Bone marrow (tissue), 2 donors: ENCODE data around the gene JAG1.

Experiments
- DNase-seq, 2 donors: peaks; one replicate each; lab custom pipeline; 2025; lab: John Stamatoyannopoulos, UW

Gene JAG1

DNA sequence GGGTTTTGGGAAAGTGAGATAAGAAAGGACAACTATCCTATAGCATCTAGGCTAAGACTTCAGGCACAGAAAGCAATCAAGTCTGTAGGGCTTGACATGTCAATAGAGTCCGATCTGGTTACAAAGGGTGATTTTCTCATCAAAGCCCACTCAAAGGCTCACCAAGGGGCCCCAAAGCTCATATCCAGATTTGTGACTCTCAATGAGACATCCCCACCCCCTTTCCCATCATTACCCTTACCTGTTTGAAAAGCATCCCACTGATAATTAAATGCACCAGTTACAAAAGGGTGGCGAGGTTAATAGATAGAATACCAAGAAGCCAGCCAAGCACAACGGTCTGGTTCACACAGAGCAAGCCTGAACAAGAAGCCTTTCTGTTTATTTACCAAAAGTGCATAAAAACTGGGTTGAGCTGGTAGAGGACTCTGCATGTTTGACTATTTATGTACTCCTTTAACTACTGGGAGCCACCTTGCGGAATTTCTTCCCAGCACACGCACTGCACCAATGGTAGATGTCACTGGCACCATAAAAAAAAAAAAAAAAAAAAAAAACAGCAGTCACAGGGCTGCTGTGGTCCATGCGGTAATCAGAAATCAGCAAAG lies 6.1 kb downstream of the JAG1 start:
- DNase-seq = no peak

DNA sequence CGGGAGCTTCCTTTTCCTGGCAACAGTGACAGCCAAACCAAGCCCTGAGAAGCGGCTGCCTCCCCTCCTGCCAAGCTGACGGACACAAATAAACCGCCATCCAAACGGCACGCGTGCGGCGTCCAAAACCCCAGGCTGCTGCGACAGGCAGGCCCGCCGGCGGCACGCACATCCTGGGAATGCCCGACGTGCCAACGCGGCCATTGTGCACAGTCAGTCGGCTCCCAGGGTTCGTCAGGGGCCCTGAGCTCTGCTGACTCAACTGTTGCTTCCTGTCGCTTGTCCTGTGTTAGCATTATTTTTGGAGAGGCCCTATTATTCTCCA lies 6.8 kb downstream of the JAG1 start:
- no peak for DNase-seq

DNA sequence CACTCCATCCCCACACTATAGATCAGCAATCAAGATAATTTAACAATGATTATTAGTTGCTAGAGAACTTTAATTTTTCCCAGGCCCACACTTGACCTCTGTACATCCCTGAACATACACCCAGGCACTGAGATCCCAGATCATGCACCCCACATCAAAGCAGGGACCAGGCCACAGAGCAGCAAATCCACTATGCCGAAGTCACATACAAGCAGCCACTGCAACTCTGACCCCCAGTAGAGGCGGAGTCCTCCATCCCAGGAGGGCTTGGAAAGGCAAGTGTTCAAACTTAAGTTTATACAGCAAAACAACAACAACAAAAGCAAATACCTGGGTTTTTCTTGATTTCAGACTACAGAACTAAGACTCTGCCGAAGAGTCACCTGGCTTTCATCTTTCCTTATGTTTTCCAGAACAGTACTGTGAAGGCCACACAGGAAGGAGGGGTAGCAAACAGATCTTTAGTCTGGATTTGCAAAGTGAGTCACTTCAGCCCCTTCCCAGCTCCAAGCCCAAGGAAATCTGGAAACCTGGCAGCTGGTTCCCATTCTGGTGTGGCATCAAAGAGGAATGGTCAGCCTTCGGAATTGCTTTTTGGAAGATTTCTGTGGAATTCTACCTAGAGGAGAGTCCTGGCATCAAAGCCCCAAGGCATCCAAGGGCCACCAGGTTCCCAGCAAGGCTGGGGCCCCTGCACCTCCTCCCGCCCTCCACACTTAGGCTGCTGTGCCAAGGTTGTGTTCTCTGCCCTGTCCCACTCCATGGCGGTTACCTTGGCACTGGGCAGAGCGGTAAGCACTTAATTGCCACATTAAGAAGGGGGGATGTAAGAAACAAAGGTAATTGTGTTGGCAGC lies 7.3 kb downstream of the JAG1 start:
- no peak for DNase-seq

DNA sequence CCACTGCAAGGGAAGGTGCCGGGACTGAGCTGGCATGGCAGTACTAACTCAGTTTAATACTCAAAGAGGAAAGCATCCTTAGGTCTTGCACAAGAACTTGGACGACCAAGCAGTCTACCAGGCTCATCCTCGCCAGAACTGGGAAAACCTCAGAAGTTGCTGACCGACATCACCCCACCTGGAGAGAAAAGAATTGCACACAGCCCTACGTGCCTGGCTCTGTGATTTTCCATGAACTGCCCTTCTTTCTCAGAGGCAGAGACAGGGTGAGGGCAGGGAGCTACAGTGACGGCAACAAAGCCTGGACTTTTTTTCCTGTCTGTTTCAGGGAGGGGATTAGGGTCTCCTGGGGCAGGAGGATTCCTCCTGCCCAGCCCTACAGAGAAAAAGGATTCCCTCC lies 8.0 kb downstream of the JAG1 start:
- DNase-seq = no peak

DNA sequence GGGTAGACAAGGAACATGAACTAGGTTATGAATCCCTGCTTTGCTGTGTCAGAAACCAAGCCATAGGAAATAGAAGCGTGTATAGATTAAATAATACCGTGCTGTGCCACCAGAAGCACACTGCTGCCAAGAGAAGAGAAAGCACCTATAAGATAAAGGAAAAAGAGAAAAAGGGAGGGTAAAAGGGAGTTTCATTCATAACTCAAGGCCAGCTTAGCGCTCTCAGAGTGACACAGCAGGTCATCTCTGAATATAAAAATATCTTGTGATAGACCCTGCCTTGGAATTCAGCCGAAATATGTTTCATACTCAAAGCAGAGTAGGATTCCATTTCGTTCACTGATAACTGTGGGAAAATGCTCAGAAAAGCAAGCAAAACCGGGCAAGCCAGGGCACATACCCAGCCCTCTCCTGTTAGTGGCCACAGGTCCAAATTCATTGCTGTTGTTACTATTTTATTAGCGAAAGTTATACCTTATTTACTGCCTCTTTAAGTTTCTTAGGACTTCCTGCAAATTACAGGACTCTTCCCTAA lies 8.7 kb downstream of the JAG1 start:
- DNase-seq = no peak

DNA sequence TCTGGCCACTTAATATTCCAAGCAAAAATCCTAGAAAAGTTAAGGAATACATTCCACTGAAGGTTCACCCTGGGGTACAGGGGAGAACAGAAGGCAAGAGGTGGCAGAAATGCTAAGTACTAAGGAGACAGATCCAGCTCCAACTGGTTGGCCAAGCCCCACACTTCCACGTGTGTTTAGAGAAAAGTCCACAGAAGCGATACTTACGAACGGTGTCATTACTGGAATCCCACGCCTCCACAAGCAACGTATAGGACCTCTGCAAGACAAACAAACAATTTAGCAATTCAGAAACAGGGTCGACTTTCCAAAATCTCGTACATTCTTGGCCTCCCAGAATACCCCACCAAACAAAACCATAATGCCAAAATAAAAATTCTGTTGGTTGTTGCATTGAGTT lies 10.0 kb downstream of the JAG1 start:
- no peak for DNase-seq

DNA sequence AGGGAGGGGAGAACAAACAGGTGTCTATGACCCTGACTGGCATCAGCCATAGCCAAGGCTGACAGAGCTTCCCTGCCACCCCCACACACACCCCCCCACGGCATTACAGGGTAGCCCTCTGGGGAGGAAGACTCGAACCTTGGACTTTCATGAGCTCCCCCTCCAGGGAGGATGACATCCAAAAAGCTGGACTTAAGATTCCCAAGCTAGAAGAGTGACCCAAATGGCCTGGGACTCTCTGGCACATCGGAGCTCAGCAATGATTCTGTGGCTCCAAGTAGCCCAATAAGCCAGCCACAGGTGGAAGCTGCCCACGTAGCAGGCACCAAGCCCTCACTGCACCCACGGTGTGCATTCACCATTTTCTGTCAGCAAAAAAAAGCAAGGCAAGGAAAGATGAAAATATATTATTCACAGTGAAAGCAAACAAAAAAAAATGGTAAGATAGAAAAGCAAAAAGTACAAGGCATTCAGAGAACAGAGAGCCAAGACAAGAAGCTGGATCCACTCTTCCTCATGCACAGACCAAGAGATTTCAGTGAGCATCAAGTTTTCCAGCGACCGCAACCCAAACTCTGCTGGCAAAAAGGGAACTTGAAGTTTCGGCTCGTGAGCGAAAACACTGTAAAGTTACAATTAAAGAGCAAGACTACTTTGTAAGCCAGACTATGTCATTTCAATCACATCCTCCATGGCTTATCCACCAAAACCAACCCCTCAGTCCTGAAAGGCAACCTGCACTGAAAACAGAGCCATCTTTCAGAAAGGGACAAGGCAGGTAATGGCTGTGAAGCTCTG lies 10.9 kb downstream of the JAG1 start:
- no peak for DNase-seq

DNA sequence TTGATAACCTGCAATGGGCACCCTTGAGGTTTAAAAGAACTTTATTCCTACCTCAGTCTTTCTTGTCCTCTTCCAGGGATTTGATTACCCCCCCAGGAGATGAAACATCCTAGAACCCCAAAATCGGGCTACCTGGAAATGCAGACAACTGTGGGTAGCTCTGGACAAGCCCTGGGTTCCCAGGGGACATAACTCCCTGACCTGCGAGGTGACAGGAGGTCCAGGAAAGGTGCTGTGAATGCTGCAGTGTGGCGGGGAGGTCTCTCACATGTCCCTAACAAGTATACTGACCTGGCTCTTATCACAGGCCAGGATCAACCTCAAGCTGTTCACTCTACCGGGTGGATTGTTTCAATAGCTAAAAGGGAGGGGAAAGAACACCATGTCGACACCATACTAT lies 11.6 kb downstream of the JAG1 start:
- DNase-seq = no peak

DNA sequence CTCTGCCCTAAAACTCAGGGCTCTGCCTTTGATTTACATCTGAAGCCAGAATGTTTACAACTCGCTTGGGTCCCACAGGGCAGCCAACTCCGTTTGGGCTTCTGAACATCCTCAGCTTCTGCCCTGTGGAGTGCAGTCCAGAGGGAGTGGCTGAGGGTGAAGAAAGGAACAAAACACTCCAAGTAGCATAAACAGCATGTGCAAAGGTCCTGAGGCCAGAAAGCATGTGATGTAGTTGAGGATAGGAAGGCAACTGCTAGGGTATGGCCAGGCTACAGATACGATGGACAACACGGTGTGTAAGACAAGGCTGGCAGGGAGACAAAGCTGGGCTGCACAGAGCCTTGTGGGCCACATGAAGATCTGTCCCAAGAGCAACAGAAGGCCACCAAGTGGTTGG lies 12.5 kb downstream of the JAG1 start:
- DNase-seq = no peak

DNA sequence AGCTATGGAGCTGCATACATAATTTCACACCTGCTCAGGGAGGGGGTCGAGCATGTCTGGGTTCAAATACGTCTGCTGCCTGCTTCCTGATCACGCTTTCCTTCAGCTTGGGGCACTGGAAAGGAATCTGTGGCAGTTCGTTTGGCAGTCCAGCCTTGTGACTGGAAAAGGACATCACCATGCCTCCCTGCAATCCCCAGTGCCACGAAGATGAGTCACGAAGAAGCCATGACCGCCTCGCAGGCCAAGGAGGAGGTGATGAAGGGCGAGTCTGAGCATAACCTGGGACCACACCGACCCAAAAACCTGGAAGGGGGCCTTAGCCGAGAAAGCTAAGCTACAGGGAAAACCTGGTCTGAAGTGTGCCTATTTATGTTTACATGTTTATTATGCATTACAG lies 13.1 kb downstream of the JAG1 start:
- no peak for DNase-seq

DNA sequence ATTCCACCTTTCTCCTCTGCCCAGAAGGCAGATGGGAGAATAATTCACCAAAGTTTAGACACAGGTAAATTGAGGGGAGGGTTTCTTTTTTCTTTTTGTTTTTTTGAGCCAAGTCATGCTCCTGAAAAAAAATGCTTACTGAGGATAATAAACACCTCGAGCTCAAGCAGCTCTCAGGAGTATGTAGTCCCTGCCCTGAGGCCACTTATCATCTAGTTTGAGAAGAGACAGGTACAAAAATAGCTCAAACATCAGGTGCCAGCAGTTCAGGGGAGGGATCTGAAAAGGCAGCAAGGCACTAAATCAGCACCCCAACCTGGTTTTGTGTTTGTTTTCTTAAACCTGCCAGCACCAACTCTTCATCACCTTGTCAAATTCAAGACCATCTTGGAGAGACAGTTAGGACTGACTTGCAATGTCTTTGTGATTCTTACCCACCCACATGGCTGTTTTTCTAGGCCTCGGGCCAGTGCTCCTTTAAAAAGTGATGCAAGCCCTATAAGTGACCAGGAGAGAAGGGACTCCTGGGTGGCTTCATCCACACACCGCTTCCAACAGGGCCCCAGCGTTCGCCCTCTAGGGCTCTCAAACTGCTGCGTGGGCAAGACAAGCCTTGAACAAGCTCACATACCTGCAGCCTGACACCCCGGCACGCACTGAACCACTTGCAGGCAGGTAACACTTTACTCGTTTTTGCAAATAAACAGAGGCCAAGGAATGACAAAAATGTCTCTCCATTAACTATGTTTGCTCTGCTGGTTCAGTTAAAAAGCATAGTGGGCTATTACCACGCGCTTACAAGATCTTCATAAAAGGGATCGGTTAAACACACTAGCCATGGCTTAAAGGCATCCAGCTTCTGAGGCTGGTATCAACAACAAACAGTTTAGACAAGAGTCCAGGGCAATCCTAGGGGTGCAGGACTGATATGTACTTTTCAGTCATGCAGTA lies 13.9 kb downstream of the JAG1 start:
- no peak for DNase-seq

DNA sequence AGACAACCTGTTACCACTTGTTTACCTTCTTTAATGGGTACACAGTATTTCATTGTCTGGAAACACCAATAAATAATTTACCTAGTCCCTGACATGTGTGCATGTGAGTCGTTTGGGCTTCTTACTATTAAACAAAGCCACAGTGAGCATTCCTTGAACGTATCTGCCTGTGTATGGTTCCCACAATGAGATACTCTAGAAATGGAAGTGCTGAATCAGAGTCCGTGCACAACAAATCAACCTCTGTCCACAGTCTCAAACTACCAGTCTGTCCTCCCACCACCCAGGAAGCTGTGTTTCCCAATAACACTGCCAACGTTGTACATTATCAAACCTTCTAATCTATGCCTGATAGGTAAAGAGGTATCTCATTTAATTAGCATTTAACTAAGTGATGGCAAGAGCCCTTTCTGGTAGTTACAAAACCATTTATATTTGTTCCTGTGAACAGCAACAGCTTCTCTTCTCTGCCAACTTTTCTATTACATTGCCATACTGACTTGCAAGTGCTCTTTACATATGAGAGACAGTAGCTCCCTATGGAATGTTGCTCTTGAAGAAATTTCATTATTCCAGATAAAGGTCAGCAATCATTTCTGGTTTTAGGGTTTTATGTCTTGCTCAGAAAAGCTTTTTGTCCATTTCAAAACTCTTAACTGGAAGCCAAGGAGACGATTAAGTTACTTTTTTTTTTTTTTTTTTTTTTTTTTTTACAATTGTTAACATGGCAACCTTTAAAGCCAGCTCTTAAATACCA lies 14.7 kb downstream of the JAG1 start:
- DNase-seq = no peak

DNA sequence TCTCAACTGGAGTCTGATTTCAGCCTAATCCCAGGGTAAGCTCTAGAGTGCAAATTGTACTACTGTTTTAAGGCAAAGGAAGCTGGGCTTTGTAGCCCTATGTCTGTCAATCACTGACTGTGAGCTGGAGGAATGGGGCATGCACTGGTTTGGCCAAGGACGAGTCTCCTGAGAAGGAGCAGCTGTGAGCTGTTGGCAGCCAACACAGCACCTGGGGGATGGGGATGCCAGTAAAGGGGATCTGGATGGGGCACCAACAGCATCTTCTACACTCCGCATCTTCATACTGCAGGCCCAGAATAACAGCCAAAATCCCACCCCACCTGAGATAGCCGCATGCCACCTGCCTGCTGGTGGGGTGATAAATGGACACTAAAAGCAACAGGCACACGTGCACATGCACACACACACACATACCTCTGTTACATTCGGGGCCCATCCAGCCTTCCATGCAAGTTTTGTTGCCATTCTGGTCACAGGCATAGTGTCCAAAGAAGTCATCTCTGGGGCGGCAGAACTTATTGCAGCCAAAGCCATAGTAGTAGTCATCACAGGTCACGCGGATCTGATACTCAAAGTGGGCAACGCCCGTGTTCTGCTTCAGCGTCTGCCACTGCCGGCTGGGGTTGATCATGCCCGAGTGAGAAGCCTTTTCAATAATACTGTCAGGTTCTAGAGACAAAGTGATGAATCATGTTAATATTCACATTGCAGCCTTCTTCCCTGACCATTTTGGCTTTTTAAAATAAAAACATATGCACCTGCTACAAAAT lies 15.6 kb downstream of the JAG1 start:
- DNase-seq = no peak

DNA sequence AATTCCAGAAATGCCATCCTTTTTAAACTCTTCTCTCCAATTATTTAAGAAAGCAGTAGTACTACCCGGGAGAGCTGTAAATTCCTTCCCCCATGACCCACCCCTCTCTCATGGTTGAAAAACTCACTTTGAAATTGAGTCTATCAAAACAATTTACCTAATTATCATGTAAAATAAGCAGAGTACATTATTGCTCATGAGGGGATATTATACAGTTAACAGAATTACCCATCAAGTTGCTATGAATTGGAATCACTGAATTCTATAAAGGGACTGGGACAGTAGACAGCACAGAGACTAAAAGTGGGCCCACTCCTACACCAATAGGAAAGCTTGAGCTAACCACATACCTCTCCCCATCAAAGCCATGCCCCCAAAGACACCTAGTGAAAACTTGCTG lies 16.3 kb downstream of the JAG1 start:
- no peak for DNase-seq

DNA sequence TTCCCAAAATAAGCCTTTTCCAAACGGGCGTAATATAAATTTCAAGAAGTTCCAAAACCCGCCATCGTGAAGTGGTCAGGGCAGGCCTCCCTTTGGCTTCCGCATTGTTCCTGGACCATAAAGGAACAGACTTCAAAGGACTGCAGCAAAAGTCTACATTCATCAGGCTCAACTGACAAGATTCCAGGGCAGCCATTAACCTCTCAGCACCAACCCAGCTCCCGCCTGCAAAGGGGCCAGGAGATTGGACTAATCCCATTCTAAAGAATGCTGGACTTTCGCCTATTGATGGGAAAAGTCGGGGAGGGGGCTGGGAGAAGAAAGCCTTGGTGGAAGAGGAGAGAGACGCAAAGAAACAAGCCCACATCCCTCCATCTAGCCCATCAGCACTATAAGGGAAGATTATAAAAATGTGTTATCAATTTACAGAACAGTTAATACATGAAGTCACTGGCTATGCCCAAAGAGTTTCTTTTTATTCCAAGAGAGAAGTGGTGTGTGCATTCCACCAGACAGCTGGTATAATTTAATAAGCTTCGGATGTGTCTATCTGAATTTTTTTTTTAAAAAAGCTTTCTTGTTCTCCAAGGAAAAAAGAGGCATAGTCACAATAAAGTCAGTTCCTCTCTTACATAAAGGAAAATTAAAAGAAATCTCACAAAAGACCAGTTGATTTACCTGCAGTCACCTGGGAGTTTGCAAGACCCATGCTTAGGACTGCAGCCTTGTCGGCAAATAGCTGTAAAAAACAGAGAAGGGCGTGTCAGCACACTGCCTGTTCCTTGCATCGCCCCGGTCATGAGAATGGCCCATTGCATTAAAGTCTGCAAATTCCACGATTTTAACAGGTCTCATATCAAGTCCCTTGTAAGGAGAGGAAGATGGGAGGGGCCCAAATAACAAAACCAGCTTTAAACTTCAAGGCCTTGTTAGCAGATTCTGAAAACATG lies 17.8 kb downstream of the JAG1 start:
- DNase-seq = no peak

DNA sequence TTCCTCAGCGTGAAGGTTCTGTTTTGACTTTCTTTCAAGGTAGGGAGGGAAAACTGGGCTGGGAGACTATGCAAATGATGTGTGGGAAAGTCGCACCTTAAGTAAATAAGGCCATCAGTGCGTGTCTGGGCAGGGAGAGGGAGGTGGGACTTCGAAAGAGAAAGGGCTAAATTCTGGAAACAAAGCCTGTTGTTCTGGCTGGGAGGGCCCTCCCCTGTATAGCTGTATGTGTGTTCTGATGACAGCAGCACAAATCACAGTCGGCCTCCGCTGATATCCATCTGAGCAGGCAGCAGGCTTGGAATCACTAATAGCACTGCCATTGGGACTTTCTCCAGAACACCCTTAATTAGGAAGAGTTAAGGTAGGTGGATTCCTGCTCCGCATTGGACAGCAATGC lies 19.2 kb downstream of the JAG1 start:
- no peak for DNase-seq

DNA sequence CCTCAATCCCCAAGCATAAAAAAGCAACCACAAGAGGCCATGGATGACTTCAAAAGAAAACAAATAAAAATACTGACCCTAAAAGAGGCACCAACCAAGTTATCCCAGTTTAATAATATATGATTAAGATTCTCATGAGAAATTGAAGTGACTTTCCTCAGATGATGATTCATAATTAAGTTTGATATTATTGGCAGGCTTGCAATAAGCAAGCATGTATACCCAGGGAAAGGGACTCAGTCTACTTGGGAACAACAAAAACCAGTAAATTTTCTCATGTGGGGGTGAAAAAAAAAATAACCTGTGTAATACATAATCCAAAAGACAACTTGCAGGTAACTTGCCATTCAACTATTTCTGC lies 19.6 kb downstream of the JAG1 start:
- DNase-seq = no peak

DNA sequence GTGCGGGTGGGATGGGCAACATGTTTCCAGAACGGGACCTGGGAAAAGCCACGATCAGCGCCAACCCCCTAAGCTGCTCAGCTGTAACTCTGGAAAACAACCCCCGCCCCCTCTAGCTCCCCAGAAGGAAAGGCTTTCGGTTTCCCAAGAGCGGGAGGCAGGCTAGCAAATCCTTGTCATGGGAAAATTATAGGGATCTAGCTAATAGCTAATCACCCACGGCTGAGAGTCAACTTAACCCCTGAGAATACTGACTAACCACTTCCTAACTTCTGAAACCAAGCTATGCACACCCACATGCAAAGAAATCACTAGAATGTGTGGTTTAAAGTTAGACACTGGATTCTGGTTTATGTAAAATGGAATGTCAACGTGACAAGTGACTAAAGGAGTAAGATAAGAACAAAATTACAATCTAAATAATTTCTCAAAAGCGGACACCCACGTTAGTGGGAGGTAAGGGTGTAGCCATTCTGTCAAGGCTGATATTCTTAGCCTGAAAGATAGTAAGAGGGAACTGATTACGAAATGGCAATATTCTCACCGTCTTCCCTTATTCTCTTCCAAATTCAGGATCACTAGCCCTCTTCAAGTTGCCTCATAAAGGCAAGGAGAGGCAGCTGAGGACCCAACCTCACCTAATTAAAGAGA lies 20.1 kb downstream of the JAG1 start:
- DNase-seq = no peak
